Bronchial smooth muscle cell (primary cell): ENCODE measurements around the gene DDX39A. TPM values are rescaled to one million over a fixed set of nuclear protein-coding genes. Genes with fewer than 3 reads are reported as not detected.

Experiments used
- total RNA-seq: library from RNA; depleted of rRNA; stranded (reverse); fragments of >200 nt; gene quantifications from 2 replicates; pipeline ENCODE4 v1.2.1, GENCODE V29; 2014

Gene DDX39A
- 30.2 and 32.0 TPM in 2 replicates for total RNA-seq

DNA sequence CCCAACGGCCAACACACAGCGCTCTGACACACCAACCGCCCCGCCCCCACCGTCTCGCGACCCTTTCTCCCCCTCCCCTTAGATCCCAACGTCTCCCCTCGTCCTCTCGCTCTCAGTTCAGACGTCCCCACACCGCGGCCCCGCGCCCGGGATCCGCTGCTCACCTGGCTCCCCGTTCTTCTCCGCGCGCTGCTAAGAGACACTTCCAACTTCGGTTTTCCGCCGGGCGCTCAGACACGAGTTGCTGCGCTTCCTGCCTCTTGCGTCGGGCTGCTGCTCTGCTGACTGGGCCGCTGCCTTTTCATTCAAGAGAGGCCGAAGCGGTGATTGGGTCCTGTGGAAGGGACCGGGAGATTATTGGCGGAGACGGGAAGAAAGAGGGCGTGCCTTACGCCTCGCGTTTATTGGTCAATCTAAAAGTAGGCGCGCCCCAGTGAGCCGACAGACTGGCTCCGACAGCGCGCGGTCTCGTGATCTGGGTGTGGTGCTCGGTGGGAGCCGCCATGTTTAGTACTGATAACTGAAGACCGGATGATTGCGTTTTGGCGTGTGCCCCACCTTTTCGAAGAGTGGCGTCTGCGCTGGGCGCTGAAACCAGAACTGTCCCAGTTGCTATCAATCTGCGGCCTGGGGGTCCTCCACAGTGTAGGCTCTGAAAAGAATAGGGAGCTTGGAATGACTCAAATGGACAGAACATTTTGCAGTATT lies at the start of gene DDX39A:
Gene DDX39A (minus strand): TSS at position 236 of the 708 bp plus-strand sequence. CDS start 6,121 bp downstream, outside the sequence.

DNA sequence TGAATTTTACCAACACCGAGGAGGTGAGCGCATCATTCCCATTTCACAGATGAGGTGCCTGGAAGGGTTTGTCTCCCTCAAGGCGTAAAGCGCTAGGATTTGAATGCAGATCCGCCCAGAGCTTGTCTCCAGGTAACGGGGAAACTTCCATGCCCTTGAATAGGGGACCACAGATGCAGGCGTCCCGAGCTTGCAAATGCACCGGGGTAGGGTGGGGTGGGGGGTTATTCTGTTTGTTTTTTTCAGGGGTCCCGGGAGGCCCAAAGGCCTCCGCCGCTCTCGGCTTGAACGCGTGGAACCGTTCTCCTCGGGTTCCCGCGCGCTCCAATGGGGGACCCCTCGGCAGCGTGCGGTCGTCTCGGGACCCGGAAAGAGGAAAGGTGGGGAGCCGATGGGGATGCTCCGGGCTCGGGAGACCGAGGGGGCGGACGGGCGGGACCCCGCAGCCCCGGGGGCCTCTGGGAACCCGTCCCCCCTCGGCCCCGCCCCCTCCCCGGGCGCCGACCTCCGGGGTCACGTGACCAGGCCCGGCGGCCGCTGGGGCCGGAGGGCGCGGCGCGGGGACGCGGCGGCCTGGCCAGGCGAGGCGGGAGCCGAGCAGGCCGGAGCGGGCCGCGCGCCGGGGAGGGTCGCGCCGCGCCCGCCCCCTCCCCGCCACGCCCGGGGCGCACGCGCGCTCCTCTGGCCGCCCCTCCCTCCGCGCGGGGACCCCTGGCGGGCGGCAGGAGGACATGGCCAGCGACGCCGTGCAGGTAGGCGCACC lies 13.8 kb upstream of the DDX39A start, which contains the start of gene PKN1:
Gene PKN1 (plus strand): TSS at position 516 of the 763 bp plus-strand sequence. CDS start 216 bp downstream, at position 732.

Other genes with a start within 250 kb of the DDX39A start
- 2.0 and 3.8 TPM in 2 replicates for gene ADGRL1, start 213.2 kb downstream of the DDX39A start, total RNA-seq
- 6.9 and 7.9 TPM in 2 replicates for gene ADGRE5, start 37.9 kb downstream of the DDX39A start, total RNA-seq
- gene PKN1, start 14.0 kb upstream of the DDX39A start, total RNA-seq: 149 and 156 TPM in 2 replicates
- gene PTGER1, start 56.0 kb upstream of the DDX39A start, total RNA-seq: 3.8 and 6.6 TPM in 2 replicates
- 90.6 and 123 TPM in 2 replicates for gene GIPC1, start 76.8 kb upstream of the DDX39A start, total RNA-seq
- 52.8 and 63.5 TPM in 2 replicates for gene DNAJB1, start 99.1 kb upstream of the DDX39A start, total RNA-seq
- gene TECR, start 110.3 kb upstream of the DDX39A start, total RNA-seq: 24.0 and 33.9 TPM in 2 replicates
- 247 and 389 TPM in 2 replicates for gene NDUFB7, start 152.7 kb upstream of the DDX39A start, total RNA-seq
- 0.09 and 0.16 TPM in 2 replicates for gene CLEC17A, start 163.7 kb upstream of the DDX39A start, total RNA-seq